SJSA1 (cell line): ENCODE data around the gene RHOC. TPM values are rescaled to one million over a fixed set of nuclear protein-coding genes. Genes with fewer than 3 reads are reported as not detected.

Source experiments
- DNase-seq, 2 experiments: peaks; one replicate each; pipeline ENCODE4 v3.0.0-alpha.2; 2015 to 2020; ENCODE audit warnings: low spot score in 2 of 2, low read depth in 1 of 2
- H3K27ac ChIP-seq: fragments of 250-450 bp; sonication (Bioruptor Pico); 2 replicates; pipeline ENCODE4 v1.5.1; 2020; ENCODE audit warnings: mild to moderate bottlenecking, moderate library complexity
- H3K27me3 ChIP-seq: fragments of 250-450 bp; sonication (Bioruptor Pico); replicated peaks from 2 replicates; pipeline ENCODE4 v1.5.1; 2020; ENCODE audit warnings: mild to moderate bottlenecking, moderate library complexity
- H3K36me3 ChIP-seq: fragments of 250-450 bp; sonication (Bioruptor Pico); 2 replicates; pipeline ENCODE4 v1.5.1; 2020; ENCODE audit warnings: mild to moderate bottlenecking
- H3K4me1 ChIP-seq: fragments of 250-450 bp; sonication (Bioruptor Pico); replicated peaks from 2 replicates; pipeline ENCODE4 v1.6.1; 2021; ENCODE audit warnings: mild to moderate bottlenecking
- H3K4me3 ChIP-seq: fragments of 250-450 bp; sonication (Bioruptor Pico); 2 replicates; pipeline ENCODE4 v1.5.1; 2020; ENCODE audit warnings: mild to moderate bottlenecking
- H3K9me3 ChIP-seq: fragments of 250-450 bp; sonication (Bioruptor Pico); replicated peaks from 2 replicates; pipeline ENCODE4 v1.5.1; 2020; ENCODE audit warnings: mild to moderate bottlenecking
- total RNA-seq: library from RNA; depleted of rRNA; stranded (reverse); fragments of >200 nt; shearing (Covaris generic); gene quantifications from 2 replicates; pipeline ENCODE4 v1.2.3, GENCODE V29; 2014

RHOC gene
- total RNA-seq, 1 experiment from 2014 or later: 555 TPM

- Histone ChIP-seq H3K4me1 (peaks cover 70% of the 10 kb centered on the region), H3K4me3 (no peak overlapping the region), H3K9me3 (no peaks in the 10 kb centered on the region), H3K27ac (no peak overlapping the region), H3K27me3 (no peaks in the 10 kb centered on the region), H3K36me3 (peaks cover 70% of the 10 kb centered on the region)
- DNase-seq: no peak
These were observed 4.3 kb downstream of the RHOC start for GRCh38 chr1:112702420-112703261.

GRCh38 chr1:112702067-112702395 is 4.9 kb downstream of the RHOC start:
- DNase-seq: peak in 1 of 2 experiments; percentile 15
- peaks cover 65% of the 10 kb centered on the region for H3K4me1 ChIP-seq

GRCh38 chr1:112701227-112702066 is 5.5 kb downstream of the RHOC start:
- no peak overlapping the region for H3K4me3 ChIP-seq

More at GRCh38 chr1:112702067-112702395, 4.9 kb downstream of the RHOC start:
- Histone ChIP-seq H3K27me3 (no peaks in the 10 kb centered on the region), H3K4me3 (no peak overlapping the region), H3K27ac (no peak overlapping the region), H3K9me3 (no peaks in the 10 kb centered on the region), H3K36me3 (peaks cover 76% of the 10 kb centered on the region)

GRCh38 chr1:112700290-112701226 is 6.4 kb downstream of the RHOC start:
- Histone ChIP-seq H3K27ac (peak overlapping the region; percentile 78), H3K27me3 (no peaks in the 10 kb centered on the region), H3K4me1 (peaks cover 61% of the 10 kb centered on the region), H3K4me3 (no peak overlapping the region), H3K36me3 (peaks cover 85% of the 10 kb centered on the region), H3K9me3 (no peaks in the 10 kb centered on the region)
- DNase-seq: peak; percentile 99

More at GRCh38 chr1:112701227-112702066, 5.5 kb downstream of the RHOC start:
- Histone ChIP-seq H3K27ac (peak overlapping the region; percentile 78), H3K4me1 (peaks cover 65% of the 10 kb centered on the region), H3K36me3 (peaks cover 77% of the 10 kb centered on the region), H3K27me3 (no peaks in the 10 kb centered on the region), H3K9me3 (no peaks in the 10 kb centered on the region)
- no peak for DNase-seq

- H3K36me3 ChIP-seq: peaks cover 93% of the 10 kb centered on the region
- DNase-seq: no peak
- H3K27me3 ChIP-seq: no peaks in the 10 kb centered on the region
- no peaks in the 10 kb centered on the region for H3K9me3 ChIP-seq
- H3K27ac ChIP-seq: peak overlapping the region; percentile 78
- peaks cover 51% of the 10 kb centered on the region for H3K4me1 ChIP-seq
- no peak overlapping the region for H3K4me3 ChIP-seq
These were observed 7.3 kb downstream of the RHOC start for GRCh38 chr1:112699425-112700144.

- Histone ChIP-seq H3K36me3 (peaks cover 93% of the 10 kb centered on the region), H3K9me3 (no peaks in the 10 kb centered on the region), H3K27ac (no peak overlapping the region), H3K27me3 (no peaks in the 10 kb centered on the region), H3K4me3 (no peak overlapping the region), H3K4me1 (peaks cover 42% of the 10 kb centered on the region)
- DNase-seq: no peak
These were observed 8.3 kb downstream of the RHOC start for GRCh38 chr1:112698366-112699310.

GRCh38 chr1:112697781-112698201 is 9.1 kb downstream of the RHOC start:
- H3K4me3 ChIP-seq: no peak overlapping the region
- H3K9me3 ChIP-seq: no peaks in the 10 kb centered on the region
- H3K27me3 ChIP-seq: no peaks in the 10 kb centered on the region
- DNase-seq: no peak
- H3K27ac ChIP-seq: no peak overlapping the region
- peaks cover 93% of the 10 kb centered on the region for H3K36me3 ChIP-seq
- H3K4me1 ChIP-seq: peaks cover 39% of the 10 kb centered on the region

- H3K4me3 ChIP-seq: no peak overlapping the region
- H3K36me3 ChIP-seq: peaks cover 93% of the 10 kb centered on the region
- H3K27ac ChIP-seq: no peak overlapping the region
- no peak for DNase-seq
- no peaks in the 10 kb centered on the region for H3K27me3 ChIP-seq
- peaks cover 29% of the 10 kb centered on the region for H3K4me1 ChIP-seq
- H3K9me3 ChIP-seq: no peaks in the 10 kb centered on the region
These were observed 10.2 kb downstream of the RHOC start for GRCh38 chr1:112696578-112697314.

- H3K27me3 ChIP-seq: no peaks in the 10 kb centered on the region
- no peak overlapping the region for H3K4me3 ChIP-seq
- H3K4me1 ChIP-seq: peaks cover 14% of the 10 kb centered on the region
- no peak overlapping the region for H3K27ac ChIP-seq
- DNase-seq: no peak
- H3K36me3 ChIP-seq: peaks cover 98% of the 10 kb centered on the region
- no peaks in the 10 kb centered on the region for H3K9me3 ChIP-seq
These were observed 11.7 kb downstream of the RHOC start for GRCh38 chr1:112695276-112695675.

GRCh38 chr1:112694363-112694929 is 12.5 kb downstream of the RHOC start:
- Histone ChIP-seq H3K36me3 (peaks cover 98% of the 10 kb centered on the region), H3K4me3 (no peak overlapping the region), H3K27me3 (no peaks in the 10 kb centered on the region), H3K4me1 (peaks cover 6% of the 10 kb centered on the region), H3K9me3 (no peaks in the 10 kb centered on the region), H3K27ac (no peak overlapping the region)
- no peak for DNase-seq

GRCh38 chr1:112693821-112694220 is 13.1 kb downstream of the RHOC start:
- DNase-seq: no peak
- Histone ChIP-seq H3K27ac (no peak overlapping the region), H3K36me3 (peaks cover 96% of the 10 kb centered on the region), H3K4me3 (no peak overlapping the region), H3K4me1 (0 out of 2 replicates have a peak, but pooled peaks cover 2% of the 10 kb centered on the region), H3K27me3 (no peaks in the 10 kb centered on the region), H3K9me3 (no peaks in the 10 kb centered on the region)
